Neural cell (in vitro differentiated cells): ENCODE data around the gene BCL7B. TPM values are rescaled to one million over a fixed set of nuclear protein-coding genes. Genes with fewer than 3 reads are reported as not detected.

Experiments used
- H2AFZ ChIP-seq: fragments of 200-600, 300-800 bp; sonication (generic), shearing (Covaris generic); 2 replicates; pipeline ENCODE4 v1.6.0; 2014; ENCODE audit warnings: low read depth, mild to moderate bottlenecking, antibody characterized with exemption, low read length, moderate library complexity
- H3F3A ChIP-seq: fragments of 200-600 bp; shearing (Covaris generic); 2 replicates; pipeline ENCODE4 v1.6.1; 2016; ENCODE audit warnings: mild to moderate bottlenecking, moderate library complexity, mixed read lengths, antibody characterized with exemption, low read length; ENCODE audit not compliant: insufficient read depth, poor library complexity, severe bottlenecking
- H3K27ac ChIP-seq: fragments of 200-600, 300-800 bp; sonication (generic), shearing (Covaris generic); 2 replicates; pipeline ENCODE4 v1.5.1; 2014; ENCODE audit warnings: mild to moderate bottlenecking, low read length, moderate library complexity
- H3K27me3 ChIP-seq: fragments of 300-800, 200-600 bp; sonication (generic), shearing (Covaris generic); 2 replicates; pipeline ENCODE4 v1.6.0; 2014; ENCODE audit warnings: mild to moderate bottlenecking, low read depth, low read length, moderate library complexity; ENCODE audit not compliant: insufficient read depth
- H3K36me3 ChIP-seq: fragments of 300-800, 200-600 bp; sonication (generic), shearing (Covaris generic); 2 replicates; pipeline ENCODE4 v1.5.1; 2014; ENCODE audit warnings: mild to moderate bottlenecking, antibody characterized with exemption, low read length, moderate library complexity; ENCODE audit not compliant: insufficient read depth
- H3K4me2 ChIP-seq: fragments of 300-800, 200-600 bp; sonication (generic), shearing (Covaris generic); 2 replicates; pipeline ENCODE4 v1.6.0; 2014; ENCODE audit warnings: mild to moderate bottlenecking, low read length
- H3K4me3 ChIP-seq: fragments of 300-800, 200-600 bp; sonication (generic), shearing (Covaris generic); 2 replicates; pipeline ENCODE4 v1.5.1; 2014; ENCODE audit warnings: mild to moderate bottlenecking, low read length, moderate library complexity
- H3K79me2 ChIP-seq: fragments of 200-600 bp; shearing (Covaris generic); replicated peaks from 2 replicates; pipeline ENCODE4 v1.6.0; 2014; ENCODE audit warnings: mild to moderate bottlenecking, low read length, moderate library complexity; ENCODE audit not compliant: insufficient read depth
- H3K9ac ChIP-seq: fragments of 300-800, 200-600 bp; sonication (generic), shearing (Covaris generic); 2 replicates; pipeline ENCODE4 v1.6.1; 2016; ENCODE audit warnings: mild to moderate bottlenecking, low read length, mixed read lengths
- H3K9me2 ChIP-seq: fragments of 200-600 bp; shearing (Covaris generic); 2 replicates; pipeline ENCODE4 v1.6.1; 2016; ENCODE audit warnings: mild to moderate bottlenecking, low read length, mixed read lengths; ENCODE audit not compliant: insufficient read depth
- H3K9me3 ChIP-seq: fragments of 200-600, 300-800 bp; sonication (generic), shearing (Covaris generic); 2 replicates; pipeline ENCODE4 v1.6.1; 2016; ENCODE audit warnings: mild to moderate bottlenecking, mixed run types, low read length, moderate library complexity, mixed read lengths
- H4K20me1 ChIP-seq: fragments of 200-600 bp; shearing (Covaris generic); 2 replicates; pipeline ENCODE4 v1.6.1; 2016; ENCODE audit warnings: mild to moderate bottlenecking, mixed run types; ENCODE audit not compliant: insufficient read depth
- EP300 ChIP-seq: fragments of 450-650 bp; conservative IDR thresholded peaks from 2 replicates; pipeline ENCODE4 v1.6.1; 2014; ENCODE audit warnings: antibody characterized with exemption, mild to moderate bottlenecking, moderate library complexity; ENCODE audit not compliant: poor library complexity, severe bottlenecking
- EZH2 ChIP-seq: fragments of 200-600, 300-800 bp; shearing (Covaris generic), sonication (generic); IDR thresholded peaks from 2 replicates; pipeline ENCODE4 v1.6.1; 2014; ENCODE audit warnings: antibody characterized with exemption, low read length, borderline replicate concordance, mild to moderate bottlenecking; ENCODE audit not compliant: insufficient read depth, poor library complexity, severe bottlenecking
- MXI1 ChIP-seq: fragments of 450-650 bp; conservative IDR thresholded peaks from 2 replicates; pipeline ENCODE4 v1.6.1; 2014; ENCODE audit warnings: antibody characterized with exemption, mild to moderate bottlenecking; ENCODE audit not compliant: poor library complexity, severe bottlenecking
- POLR2AphosphoS5 ChIP-seq: IDR thresholded peaks from 2 replicates; pipeline ENCODE4 v1.6.1; 2012
- RAD21 ChIP-seq: fragments of 450-650 bp; conservative IDR thresholded peaks from 2 replicates; pipeline ENCODE4 v1.6.1; 2014; ENCODE audit warnings: antibody characterized with exemption, mild to moderate bottlenecking, moderate library complexity
- REST ChIP-seq: IDR thresholded peaks from 2 replicates; pipeline ENCODE4 v1.6.1; 2012; ENCODE audit warnings: borderline replicate concordance
- SMC3 ChIP-seq: fragments of 450-650 bp; conservative IDR thresholded peaks from 2 replicates; pipeline ENCODE4 v1.6.1; 2014; ENCODE audit warnings: antibody characterized with exemption, mild to moderate bottlenecking, moderate library complexity; ENCODE audit not compliant: poor library complexity
- TAF1 ChIP-seq: IDR thresholded peaks from 2 replicates; pipeline ENCODE4 v1.6.1; 2012; ENCODE audit warnings: low read depth
- polyA plus RNA-seq: library from polyadenylated mRNA; depleted of rRNA; stranded (reverse); fragments of >200 nt; gene quantifications from 2 replicates; pipeline ENCODE4 v1.2.3, GENCODE V29; 2014
- TF ChIP-seq, protein P1 (sequence below): fragments of 450-650 bp; IDR thresholded peaks from 2 replicates; pipeline ENCODE4 v1.5.1; 2014; ENCODE audit warnings: antibody characterized with exemption, mild to moderate bottlenecking, moderate library complexity; ENCODE audit not compliant: poor library complexity, severe bottlenecking

Gene BCL7B
- polyA plus RNA-seq, 1 donor from 2014 or later, result 23.6 TPM

- H3K79me2 ChIP-seq, result peaks cover 38% of the 10 kb centered on the region
- H3K9me3 ChIP-seq, result no peaks in the 10 kb centered on the region
- H2AFZ ChIP-seq, result peak within 1 kb of the TSS; percentile 80
- peak within 1 kb of the TSS; percentile 79 for H3K4me3 ChIP-seq
- no peaks in the 10 kb centered on the region for H3K27me3 ChIP-seq
- H3K36me3 ChIP-seq, result no peaks in the 10 kb centered on the region
- H3K27ac ChIP-seq, result peak within 1 kb of the TSS; percentile 84
- peaks cover 4% of the 10 kb centered on the region for H4K20me1 ChIP-seq
- H3F3A ChIP-seq, result no peaks in the 10 kb centered on the region
- peak within 1 kb of the TSS; percentile 81 for H3K9ac ChIP-seq
- no peaks in the 10 kb centered on the region for H3K9me2 ChIP-seq
- H3K4me2 ChIP-seq, result peak within 1 kb of the TSS; percentile 59
- TF ChIP-seq EZH2 (no peak), REST (peak; percentile 82), EP300 (peak; percentile 74), SMC3 (no peak), TAF1 (peak; percentile 91), MXI1 (peak; percentile 88), POLR2AphosphoS5 (peak; percentile 66), RAD21 (no peak)
- TF ChIP-seq, protein P1, sequence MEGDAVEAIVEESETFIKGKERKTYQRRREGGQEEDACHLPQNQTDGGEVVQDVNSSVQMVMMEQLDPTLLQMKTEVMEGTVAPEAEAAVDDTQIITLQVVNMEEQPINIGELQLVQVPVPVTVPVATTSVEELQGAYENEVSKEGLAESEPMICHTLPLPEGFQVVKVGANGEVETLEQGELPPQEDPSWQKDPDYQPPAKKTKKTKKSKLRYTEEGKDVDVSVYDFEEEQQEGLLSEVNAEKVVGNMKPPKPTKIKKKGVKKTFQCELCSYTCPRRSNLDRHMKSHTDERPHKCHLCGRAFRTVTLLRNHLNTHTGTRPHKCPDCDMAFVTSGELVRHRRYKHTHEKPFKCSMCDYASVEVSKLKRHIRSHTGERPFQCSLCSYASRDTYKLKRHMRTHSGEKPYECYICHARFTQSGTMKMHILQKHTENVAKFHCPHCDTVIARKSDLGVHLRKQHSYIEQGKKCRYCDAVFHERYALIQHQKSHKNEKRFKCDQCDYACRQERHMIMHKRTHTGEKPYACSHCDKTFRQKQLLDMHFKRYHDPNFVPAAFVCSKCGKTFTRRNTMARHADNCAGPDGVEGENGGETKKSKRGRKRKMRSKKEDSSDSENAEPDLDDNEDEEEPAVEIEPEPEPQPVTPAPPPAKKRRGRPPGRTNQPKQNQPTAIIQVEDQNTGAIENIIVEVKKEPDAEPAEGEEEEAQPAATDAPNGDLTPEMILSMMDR, result peak; percentile 68
Measured at GRCh38 chr7:73522105-73522872, 35.2 kb downstream of the BCL7B start, which contains the start of gene BAZ1B. Gene BAZ1B (minus strand): TSS chr7:73522293. CDS start chr7:73521933, 360 bp downstream.

DNA sequence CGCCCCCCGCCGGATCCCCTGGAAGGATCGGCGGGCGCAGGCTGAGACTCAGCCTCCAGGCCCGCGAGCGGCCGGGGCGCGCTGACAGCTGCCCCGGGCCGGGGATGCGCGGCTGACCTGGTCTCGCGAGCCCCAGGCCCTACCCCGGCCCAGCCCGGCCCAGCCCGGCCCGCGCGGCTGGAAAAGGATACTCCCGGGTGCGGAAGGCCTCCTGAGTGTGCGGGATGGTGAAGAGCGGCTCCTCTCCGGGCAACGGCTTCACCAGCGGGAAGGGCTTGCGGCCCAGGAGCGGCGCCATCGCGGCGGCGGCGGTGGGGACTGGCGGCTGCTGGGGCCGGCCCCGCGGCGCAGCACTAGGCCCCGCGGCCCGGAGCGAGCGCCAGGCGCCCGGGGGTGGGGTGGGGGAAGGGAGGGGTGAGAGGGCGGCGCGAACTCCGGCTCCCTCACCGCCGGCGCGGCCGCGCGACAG is 35.8 kb downstream of the BCL7B start:
- H3K36me3 ChIP-seq, result no peaks in the 10 kb centered on the region
- peak overlapping the region; percentile 81 for H3K9ac ChIP-seq
- H3K27ac ChIP-seq, result peak overlapping the region; percentile 84
- H3K4me3 ChIP-seq, result peak overlapping the region; percentile 79
- H3K27me3 ChIP-seq, result no peaks in the 10 kb centered on the region
- no peak overlapping the region for H3K4me2 ChIP-seq
- no peaks in the 10 kb centered on the region for H3F3A ChIP-seq
- peaks cover 4% of the 10 kb centered on the region for H4K20me1 ChIP-seq
- H3K9me2 ChIP-seq, result no peaks in the 10 kb centered on the region
- H3K79me2 ChIP-seq, result peaks cover 44% of the 10 kb centered on the region
- H2AFZ ChIP-seq, result no peak overlapping the region
- H3K9me3 ChIP-seq, result no peaks in the 10 kb centered on the region
- TF ChIP-seq EZH2, result no peak
- no peak for TF ChIP-seq RAD21
- TF ChIP-seq TAF1, result no peak
- TF ChIP-seq SMC3, result no peak
- TF ChIP-seq MXI1, result no peak
- TF ChIP-seq, protein P1, result no peak
- no peak for TF ChIP-seq EP300
- no peak for TF ChIP-seq REST
- no peak for TF ChIP-seq POLR2AphosphoS5
